ENCODE results near the gene AKT1S1. TPM values are rescaled to one million over a fixed set of nuclear protein-coding genes. Genes with fewer than 3 reads are reported as not detected.

AKT1S1 gene
- total RNA-seq, 1 donor from 2014 or later: 2.3 TPM

DNA sequence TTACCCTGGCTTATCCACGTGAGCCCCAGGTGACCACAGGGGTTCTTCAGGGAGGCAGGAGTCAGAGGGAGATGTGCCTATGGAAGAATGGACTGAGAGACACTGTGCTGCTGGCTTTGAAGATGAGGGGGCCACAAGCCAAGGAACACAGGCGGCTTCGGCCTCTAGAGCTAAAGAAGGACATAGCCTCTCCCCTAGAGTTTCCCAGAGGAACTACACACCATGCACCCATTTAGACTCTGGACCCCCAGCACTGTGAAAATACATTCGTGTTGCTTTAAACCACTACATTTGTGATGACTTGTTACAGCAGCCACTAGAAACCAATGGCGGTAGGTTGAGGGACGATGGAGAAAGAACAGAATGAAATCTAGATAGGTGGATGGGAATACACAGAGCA lies 38.1 kb upstream of the AKT1S1 start:
- peaks cover 43% of the 10 kb centered on the region for H3K36me3 Mint-ChIP-seq
- Histone ChIP-seq H3K27ac (no peak overlapping the region), H4K20me1 (ENCODE audit: low read depth) (peaks cover 87% of the 10 kb centered on the region)

DNA sequence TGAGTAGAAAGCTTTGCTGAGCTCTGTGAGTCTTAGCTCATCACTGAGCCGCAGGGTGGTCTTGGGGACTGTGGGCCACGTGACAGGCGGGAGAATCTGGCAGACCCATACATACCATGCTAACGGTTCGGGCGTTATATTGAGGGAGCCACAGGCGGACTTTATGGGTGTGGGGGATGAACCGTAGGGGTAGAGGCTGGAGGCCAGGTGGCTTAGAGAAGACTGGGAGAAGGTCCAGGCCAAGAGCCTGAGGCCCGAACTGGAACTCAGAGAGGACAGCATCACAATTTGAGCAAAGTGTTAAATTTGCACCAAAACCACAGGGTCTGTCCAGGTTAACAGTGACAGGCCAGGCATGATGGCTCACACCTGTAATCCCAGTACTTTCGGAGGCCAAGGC lies 36.6 kb upstream of the AKT1S1 start:
- H3K27ac ChIP-seq: no peak overlapping the region
- Mint-ChIP-seq H3K36me3 (peaks cover 44% of the 10 kb centered on the region), H3K27me3 (ENCODE audit: insufficient read depth, low read depth) (peaks cover 8% of the 10 kb centered on the region), H3K27ac (no peak overlapping the region), H3K9me3 (peaks cover 3% of the 10 kb centered on the region), H3K4me1 (peaks cover 6% of the 10 kb centered on the region), H3K4me3 (no peak overlapping the region)
- peaks cover 79% of the 10 kb centered on the region for H3K79me2 ChIP-seq (ENCODE audit: low read depth)
- no peak overlapping the region for H3K9ac ChIP-seq
- H3F3A ChIP-seq (ENCODE audit: low read depth): peaks cover 11% of the 10 kb centered on the region
- DNase-seq (ENCODE audit: low spot score): no peak
- H3K27me3 ChIP-seq: no peaks in the 10 kb centered on the region
- H2AFZ ChIP-seq (replicated peaks): no peak overlapping the region
- H3K4me2 ChIP-seq: no peak overlapping the region
- H3K4me3 ChIP-seq: no peak overlapping the region
- H4K20me1 ChIP-seq (ENCODE audit: low read depth): peaks cover 85% of the 10 kb centered on the region
- no peaks in the 10 kb centered on the region for H3K4me1 ChIP-seq
- H3K9me3 ChIP-seq (ENCODE audit: low read depth): no peaks in the 10 kb centered on the region
- TF ChIP-seq EZH2 (IDR thresholded peaks at IDR 0.05) (no peak), EZH2phosphoT487 (IDR thresholded peaks at IDR 0.05) (no peak)
- TF ChIP-seq, protein P1, sequence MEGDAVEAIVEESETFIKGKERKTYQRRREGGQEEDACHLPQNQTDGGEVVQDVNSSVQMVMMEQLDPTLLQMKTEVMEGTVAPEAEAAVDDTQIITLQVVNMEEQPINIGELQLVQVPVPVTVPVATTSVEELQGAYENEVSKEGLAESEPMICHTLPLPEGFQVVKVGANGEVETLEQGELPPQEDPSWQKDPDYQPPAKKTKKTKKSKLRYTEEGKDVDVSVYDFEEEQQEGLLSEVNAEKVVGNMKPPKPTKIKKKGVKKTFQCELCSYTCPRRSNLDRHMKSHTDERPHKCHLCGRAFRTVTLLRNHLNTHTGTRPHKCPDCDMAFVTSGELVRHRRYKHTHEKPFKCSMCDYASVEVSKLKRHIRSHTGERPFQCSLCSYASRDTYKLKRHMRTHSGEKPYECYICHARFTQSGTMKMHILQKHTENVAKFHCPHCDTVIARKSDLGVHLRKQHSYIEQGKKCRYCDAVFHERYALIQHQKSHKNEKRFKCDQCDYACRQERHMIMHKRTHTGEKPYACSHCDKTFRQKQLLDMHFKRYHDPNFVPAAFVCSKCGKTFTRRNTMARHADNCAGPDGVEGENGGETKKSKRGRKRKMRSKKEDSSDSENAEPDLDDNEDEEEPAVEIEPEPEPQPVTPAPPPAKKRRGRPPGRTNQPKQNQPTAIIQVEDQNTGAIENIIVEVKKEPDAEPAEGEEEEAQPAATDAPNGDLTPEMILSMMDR (IDR thresholded peaks at IDR 0.05): no peak
- no peaks in the 10 kb centered on the region for H3K36me3 ChIP-seq

More for the DNA sequence above, 38.1 kb upstream of the AKT1S1 start:
- peaks cover 3% of the 10 kb centered on the region for H3K9me3 Mint-ChIP-seq
- Histone ChIP-seq H3K4me2 (no peak overlapping the region), H3K9me3 (ENCODE audit: low read depth) (no peaks in the 10 kb centered on the region), H3F3A (ENCODE audit: low read depth) (peaks cover 11% of the 10 kb centered on the region), H3K27me3 (no peaks in the 10 kb centered on the region), H3K79me2 (ENCODE audit: low read depth) (peaks cover 94% of the 10 kb centered on the region), H2AFZ (replicated peaks) (no peak overlapping the region), H3K4me3 (no peak overlapping the region), H3K9ac (no peak overlapping the region), H3K4me1 (no peaks in the 10 kb centered on the region), H3K36me3 (no peaks in the 10 kb centered on the region)
- TF ChIP-seq, protein P1 (IDR thresholded peaks at IDR 0.05): no peak
- TF ChIP-seq EZH2phosphoT487 (IDR thresholded peaks at IDR 0.05) (no peak), EZH2 (IDR thresholded peaks at IDR 0.05) (no peak)
- no peak overlapping the region for H3K27ac Mint-ChIP-seq
- H3K4me3 Mint-ChIP-seq: no peak overlapping the region
- DNase-seq (ENCODE audit: low spot score): no peak
- peaks cover 8% of the 10 kb centered on the region for H3K27me3 Mint-ChIP-seq (ENCODE audit: insufficient read depth, low read depth)
- H3K4me1 Mint-ChIP-seq: peaks cover 6% of the 10 kb centered on the region

DNA sequence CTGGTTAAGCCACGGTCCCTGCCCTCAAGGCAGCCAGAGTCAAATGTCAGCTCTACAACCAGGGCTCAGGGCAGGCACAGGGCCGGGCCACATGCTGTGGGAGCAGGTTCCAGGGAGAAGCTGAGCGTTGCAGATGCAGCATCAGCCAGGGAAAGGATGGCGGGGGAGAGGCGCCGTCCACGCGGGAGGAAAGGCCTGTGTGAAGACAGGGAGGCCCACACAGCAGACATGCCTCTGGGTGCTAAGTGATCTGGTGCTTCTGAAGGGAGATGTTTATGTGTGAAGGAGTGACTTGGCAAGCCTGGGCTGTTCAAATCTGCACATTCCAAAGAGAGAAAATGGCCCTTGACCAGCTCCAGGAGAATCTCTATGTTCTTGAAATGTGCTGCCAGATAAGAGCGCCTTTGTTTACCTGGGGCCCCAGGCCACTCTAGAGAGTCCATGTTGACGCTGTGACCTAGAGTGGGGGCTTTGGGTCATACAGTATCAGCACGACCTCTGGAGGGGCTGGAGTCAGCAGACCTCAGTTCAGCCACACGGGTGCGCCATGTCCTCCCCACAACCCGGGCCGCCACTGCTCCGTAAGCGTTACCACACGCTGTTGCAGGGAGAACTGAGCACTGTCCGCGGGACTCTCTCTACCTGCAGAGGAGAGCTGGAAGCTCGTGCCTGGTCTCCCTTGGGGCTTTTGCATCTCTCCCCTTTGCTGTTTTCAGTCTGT lies 36.0 kb upstream of the AKT1S1 start:
- Histone ChIP-seq H3K4me3 (no peak overlapping the region), H3K9ac (no peak overlapping the region), H3K9me3 (ENCODE audit: low read depth) (no peaks in the 10 kb centered on the region), H4K20me1 (ENCODE audit: low read depth) (peaks cover 84% of the 10 kb centered on the region), H3F3A (ENCODE audit: low read depth) (peaks cover 8% of the 10 kb centered on the region), H3K27me3 (no peaks in the 10 kb centered on the region), H3K79me2 (ENCODE audit: low read depth) (peaks cover 73% of the 10 kb centered on the region), H3K4me2 (no peak overlapping the region), H2AFZ (replicated peaks) (no peak overlapping the region), H3K36me3 (no peaks in the 10 kb centered on the region), H3K27ac (no peak overlapping the region), H3K4me1 (no peaks in the 10 kb centered on the region)
- no peak for DNase-seq (ENCODE audit: low spot score)
- H3K27ac Mint-ChIP-seq: no peak overlapping the region
- H3K27me3 Mint-ChIP-seq (ENCODE audit: insufficient read depth, low read depth): peaks cover 11% of the 10 kb centered on the region
- peaks cover 6% of the 10 kb centered on the region for H3K4me1 Mint-ChIP-seq
- H3K36me3 Mint-ChIP-seq: peaks cover 43% of the 10 kb centered on the region
- H3K4me3 Mint-ChIP-seq: no peak overlapping the region
- no peak for TF ChIP-seq EZH2phosphoT487 (IDR thresholded peaks at IDR 0.05)
- TF ChIP-seq, protein P1 (IDR thresholded peaks at IDR 0.05): peak; percentile 17
- peaks cover 3% of the 10 kb centered on the region for H3K9me3 Mint-ChIP-seq

Data from neural progenitor cell (in vitro differentiated cells).